KOPT-K1 (cell line): ENCODE results near the gene CAMTA1.

Experiments
- H3K27ac ChIP-seq: fragments of 200-600 bp; sonication (generic); 2 replicates; pipeline ENCODE4 v1.5.1; 2016; ENCODE audit warnings: antibody characterized with exemption, mild to moderate bottlenecking, low read depth, low read length; ENCODE audit not compliant: poor library complexity, severe bottlenecking
- H3K36me3 ChIP-seq: fragments of 200-600 bp; sonication (generic); 2 replicates; pipeline ENCODE4 v1.5.1; 2017; ENCODE audit warnings: antibody characterized with exemption, mild to moderate bottlenecking, low read length, moderate library complexity; ENCODE audit not compliant: insufficient read depth
- H3K9me3 ChIP-seq: fragments of 200-600 bp; sonication (generic); 2 replicates; pipeline ENCODE4 v1.5.1; 2017; ENCODE audit warnings: antibody characterized with exemption, low read length, mild to moderate bottlenecking; ENCODE audit not compliant: insufficient read depth, poor library complexity, severe bottlenecking

Gene CAMTA1

DNA sequence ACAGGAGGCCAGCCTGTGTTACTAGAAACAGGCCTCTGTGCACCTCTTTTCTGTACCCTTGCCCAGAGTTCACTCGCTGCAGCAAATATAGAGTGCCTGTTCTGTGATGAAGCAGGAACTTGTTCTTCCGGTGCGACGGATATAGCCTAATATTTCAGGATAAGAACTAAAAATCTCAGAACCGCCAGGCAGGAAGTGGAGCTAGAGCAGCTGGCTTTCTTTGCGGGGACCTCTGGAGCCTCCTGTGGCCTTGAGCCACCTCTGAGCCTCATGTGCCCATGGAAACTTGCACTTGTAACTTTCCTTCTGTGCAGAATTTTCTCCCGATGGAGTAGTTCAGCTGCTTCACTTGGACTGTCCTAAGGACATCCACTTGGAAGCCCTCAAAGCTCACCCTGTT, 941.4 kb downstream of the CAMTA1 start:
- H3K27ac ChIP-seq = no peak overlapping the region
- no peaks in the 10 kb centered on the region for H3K9me3 ChIP-seq
- no peaks in the 10 kb centered on the region for H3K36me3 ChIP-seq

DNA sequence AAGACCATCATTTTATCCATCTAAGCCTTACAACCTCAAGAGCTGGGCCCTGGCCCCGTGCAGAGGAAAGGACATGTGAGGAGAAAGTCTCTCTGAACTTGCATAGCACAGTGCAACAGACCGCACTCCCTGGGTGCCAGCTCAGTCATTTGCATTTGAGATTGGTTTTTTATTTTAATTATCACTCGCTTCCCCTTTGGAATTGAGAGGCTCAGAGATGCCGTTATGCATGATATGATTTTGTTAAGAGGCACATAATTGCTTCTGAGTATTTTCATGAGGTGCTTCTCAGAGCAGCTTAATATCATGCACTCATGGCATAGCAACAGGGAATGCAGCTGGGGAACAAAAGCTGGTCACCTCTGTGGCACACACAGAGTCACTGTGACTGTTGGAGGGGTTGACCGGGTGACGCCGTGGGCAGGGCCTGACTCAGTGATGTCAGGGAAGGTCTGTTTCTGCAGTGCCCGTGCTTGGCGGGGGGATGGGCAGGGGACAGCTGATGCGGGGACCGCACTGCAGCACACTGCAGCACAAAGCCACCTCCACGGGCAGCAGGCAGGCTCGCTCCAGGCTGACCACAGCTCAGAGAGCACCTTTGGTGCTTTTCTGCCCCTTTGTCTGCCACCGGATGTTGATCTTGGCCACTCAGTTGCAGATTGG, 942.7 kb downstream of the CAMTA1 start:
- Histone ChIP-seq H3K36me3 (no peaks in the 10 kb centered on the region), H3K27ac (no peak overlapping the region), H3K9me3 (no peaks in the 10 kb centered on the region)

DNA sequence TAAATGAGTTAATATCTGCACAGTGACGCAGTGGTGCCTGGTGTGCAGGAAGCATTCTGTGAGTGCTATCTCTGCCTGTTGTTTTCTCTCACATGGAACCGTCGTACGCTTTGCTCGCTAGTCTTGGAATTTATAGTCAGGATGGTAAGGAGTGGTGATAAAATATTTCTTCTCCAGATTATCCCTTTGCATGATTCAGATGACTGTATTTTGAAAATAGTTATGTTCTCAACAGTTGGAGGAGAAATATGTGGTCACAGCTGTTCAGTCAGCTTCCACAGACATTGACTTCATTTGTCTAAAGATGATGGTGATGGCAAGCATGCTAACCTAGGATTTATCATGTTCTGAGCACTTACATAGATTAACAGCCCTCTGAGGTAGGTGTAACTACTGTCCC, 944.5 kb downstream of the CAMTA1 start:
- no peaks in the 10 kb centered on the region for H3K9me3 ChIP-seq
- H3K27ac ChIP-seq = no peak overlapping the region
- H3K36me3 ChIP-seq = no peaks in the 10 kb centered on the region

GRCh38 chr1:7732331-7732730, 947.1 kb downstream of the CAMTA1 start:
- no peaks in the 10 kb centered on the region for H3K36me3 ChIP-seq
- no peaks in the 10 kb centered on the region for H3K9me3 ChIP-seq
- H3K27ac ChIP-seq = no peak overlapping the region

- Histone ChIP-seq H3K9me3 (no peaks in the 10 kb centered on the region), H3K27ac (no peak overlapping the region), H3K36me3 (no peaks in the 10 kb centered on the region)
These were observed 948.0 kb downstream of the CAMTA1 start for GRCh38 chr1:7733276-7733675.

GRCh38 chr1:7738044-7738443, 952.8 kb downstream of the CAMTA1 start:
- Histone ChIP-seq H3K9me3 (no peaks in the 10 kb centered on the region), H3K27ac (no peak overlapping the region), H3K36me3 (no peaks in the 10 kb centered on the region)

GRCh38 chr1:7743346-7743745, 958.1 kb downstream of the CAMTA1 start:
- Histone ChIP-seq H3K36me3 (no peaks in the 10 kb centered on the region), H3K27ac (no peak overlapping the region), H3K9me3 (no peaks in the 10 kb centered on the region)

DNA sequence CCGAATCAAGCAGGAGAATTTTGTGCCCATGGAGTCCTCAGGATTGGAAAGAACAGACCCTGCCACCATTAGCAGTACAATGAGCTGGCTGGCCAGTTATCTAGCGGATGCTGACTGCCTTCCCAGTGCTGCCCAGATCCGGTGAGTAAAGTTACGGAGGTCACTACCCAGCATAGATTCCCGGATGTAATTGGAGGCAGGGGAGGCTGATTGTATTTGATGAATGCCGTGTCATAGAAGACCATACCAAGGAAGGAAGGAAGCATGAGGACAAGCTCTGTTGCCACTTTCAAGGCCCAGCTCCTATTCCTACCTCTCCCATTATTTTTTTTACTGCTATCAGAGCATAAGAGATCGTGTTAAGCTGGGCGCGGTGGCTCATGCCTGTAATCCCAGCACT, 959.6 kb downstream of the CAMTA1 start:
- no peaks in the 10 kb centered on the region for H3K36me3 ChIP-seq

GRCh38 chr1:7745783-7746182, 960.5 kb downstream of the CAMTA1 start:
- no peak overlapping the region for H3K27ac ChIP-seq
- no peaks in the 10 kb centered on the region for H3K9me3 ChIP-seq
- no peaks in the 10 kb centered on the region for H3K36me3 ChIP-seq

More for the DNA sequence above, 959.6 kb downstream of the CAMTA1 start:
- no peak overlapping the region for H3K27ac ChIP-seq
- no peaks in the 10 kb centered on the region for H3K9me3 ChIP-seq

DNA sequence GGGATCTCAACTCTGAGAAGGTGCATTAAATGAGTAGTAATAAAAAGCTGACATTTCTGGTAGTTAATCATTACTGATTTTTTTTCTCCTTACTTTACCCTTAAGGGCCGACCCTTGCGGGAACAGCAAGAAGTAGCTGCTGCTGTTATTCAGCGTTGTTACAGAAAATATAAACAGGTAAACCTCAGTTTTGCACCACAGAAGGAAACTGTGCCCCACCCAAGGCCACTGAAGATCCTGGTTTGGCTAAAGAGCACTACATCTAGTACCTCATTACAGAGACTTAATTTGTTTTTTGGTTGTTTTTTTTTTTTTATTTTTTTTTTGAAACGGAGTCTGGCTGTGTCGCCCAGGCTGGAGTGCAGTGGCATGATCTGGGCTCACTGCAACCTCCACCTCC, 962.4 kb downstream of the CAMTA1 start:
- H3K36me3 ChIP-seq = no peaks in the 10 kb centered on the region
- H3K27ac ChIP-seq = no peak overlapping the region
- H3K9me3 ChIP-seq = no peaks in the 10 kb centered on the region

GRCh38 chr1:7749126-7749525, 963.9 kb downstream of the CAMTA1 start:
- no peaks in the 10 kb centered on the region for H3K36me3 ChIP-seq
- H3K27ac ChIP-seq = no peak overlapping the region

GRCh38 chr1:7751174-7751573, 965.9 kb downstream of the CAMTA1 start:
- no peaks in the 10 kb centered on the region for H3K36me3 ChIP-seq
- no peaks in the 10 kb centered on the region for H3K9me3 ChIP-seq

More at GRCh38 chr1:7749126-7749525, 963.9 kb downstream of the CAMTA1 start:
- no peaks in the 10 kb centered on the region for H3K9me3 ChIP-seq

GRCh38 chr1:7752512-7753417, 967.5 kb downstream of the CAMTA1 start:
- Histone ChIP-seq H3K36me3 (no peaks in the 10 kb centered on the region), H3K27ac (no peak overlapping the region), H3K9me3 (no peaks in the 10 kb centered on the region)

More at GRCh38 chr1:7751174-7751573, 965.9 kb downstream of the CAMTA1 start:
- no peak overlapping the region for H3K27ac ChIP-seq

GRCh38 chr1:7753641-7754040, 968.4 kb downstream of the CAMTA1 start:
- Histone ChIP-seq H3K9me3 (no peaks in the 10 kb centered on the region), H3K36me3 (no peaks in the 10 kb centered on the region), H3K27ac (no peak overlapping the region)

DNA sequence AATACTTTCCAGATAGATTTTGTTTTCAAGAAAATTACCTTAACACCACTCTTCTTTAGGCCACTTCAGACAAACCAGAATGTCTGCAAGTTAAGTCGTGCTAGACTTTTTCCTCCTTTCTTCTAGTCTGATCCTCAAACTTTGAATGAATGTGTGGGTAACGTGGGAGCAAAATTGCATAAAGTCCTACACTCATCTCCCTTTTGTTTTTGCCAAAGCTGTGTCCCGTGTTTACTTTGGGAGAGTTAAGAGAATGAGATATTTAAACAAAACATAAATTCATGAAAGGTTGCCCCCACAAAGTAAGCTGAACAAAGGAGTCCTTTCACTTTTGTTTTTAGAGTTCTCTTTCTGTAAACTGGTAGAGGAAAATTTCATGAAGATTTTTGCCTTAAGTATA, 969.0 kb downstream of the CAMTA1 start:
- Histone ChIP-seq H3K9me3 (no peaks in the 10 kb centered on the region), H3K27ac (no peak overlapping the region), H3K36me3 (no peaks in the 10 kb centered on the region)
